ENCODE measurements around the gene CST5.

Gene CST5

DNA sequence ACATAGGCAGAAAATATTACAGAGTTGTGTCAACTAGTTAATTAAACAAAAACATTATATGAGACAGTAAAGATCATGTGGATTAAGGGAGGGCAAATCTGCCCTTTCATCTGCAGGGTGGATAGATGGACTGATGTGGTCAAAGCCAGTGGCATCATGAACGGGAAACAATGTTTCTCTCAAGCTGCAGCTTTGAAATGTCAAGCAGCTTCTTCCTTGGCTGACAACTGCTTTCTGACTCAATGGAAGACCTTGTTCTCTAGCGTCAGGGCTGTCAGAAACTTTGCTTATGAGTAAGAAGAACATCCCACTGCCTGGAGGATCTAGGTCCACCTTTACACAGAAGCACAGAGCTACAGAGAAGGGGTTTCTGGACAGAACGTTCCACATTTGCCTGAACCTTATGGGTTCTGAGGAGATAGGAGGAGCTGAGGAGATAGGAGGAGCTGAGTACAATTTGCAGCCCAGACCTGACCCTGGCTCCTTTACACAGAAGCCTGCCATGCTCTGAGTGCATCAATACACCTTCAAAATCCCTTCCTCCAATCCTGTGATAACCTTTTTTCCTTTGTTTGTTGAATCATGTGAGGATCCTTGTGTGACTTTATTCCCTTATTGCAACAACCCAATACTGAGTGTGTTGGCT, 6.1 kb downstream of the CST5 start (continued):
- TF ChIP-seq ZNF114 (tag by site-specific recombination; IDR thresholded peaks at IDR 0.05) (no peak), ZNF423 (tag by site-specific recombination; IDR thresholded peaks at IDR 0.05) (no peak), ZNF394 (tag by site-specific recombination; IDR thresholded peaks at IDR 0.05; ENCODE audit: borderline replicate concordance) (no peak), ZIC2 (tag by site-specific recombination; IDR thresholded peaks at IDR 0.05) (no peak)

DNA sequence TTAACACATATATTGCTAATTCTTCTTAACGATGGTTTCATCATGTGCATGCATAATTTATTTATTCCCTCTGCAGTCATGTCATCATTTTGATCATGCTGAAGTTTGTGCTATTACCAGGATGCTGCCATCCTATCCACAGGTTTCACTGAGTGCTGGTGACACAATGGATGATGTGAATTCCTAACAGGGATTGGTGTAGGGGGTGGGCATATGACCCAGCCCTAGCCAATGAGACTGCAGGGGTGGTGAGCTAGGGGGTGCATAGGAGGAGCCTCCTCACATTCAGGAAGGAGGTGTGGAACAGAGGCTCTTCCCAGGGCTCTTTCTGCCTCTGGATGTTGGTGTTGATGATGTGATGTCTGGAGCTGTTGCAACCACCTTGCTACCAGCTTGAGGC, 7.5 kb downstream of the CST5 start:
- TF ChIP-seq ZNF350 (tag by site-specific recombination; IDR thresholded peaks at IDR 0.05) (no peak), OVOL3 (tag by site-specific recombination; IDR thresholded peaks at IDR 0.05) (no peak), ZNF48 (tag by site-specific recombination; IDR thresholded peaks at IDR 0.05) (no peak), ZNF558 (tag by site-specific recombination; IDR thresholded peaks at IDR 0.05) (no peak), IKZF3 (tag by site-specific recombination; IDR thresholded peaks at IDR 0.05) (no peak), ZNF777 (tag by site-specific recombination; IDR thresholded peaks at IDR 0.05; ENCODE audit: borderline replicate concordance) (no peak), REPIN1 (tag by site-specific recombination; IDR thresholded peaks at IDR 0.05; ENCODE audit: low read depth) (no peak), SALL2 (tag by site-specific recombination; IDR thresholded peaks at IDR 0.05; ENCODE audit: borderline replicate concordance) (no peak), YY2 (tag by site-specific recombination; IDR thresholded peaks at IDR 0.05) (no peak), TRIM28 (IDR thresholded peaks at IDR 0.05; ENCODE audit: borderline replicate concordance, low read length) (no peak)
- TF ChIP-seq, protein P1, sequence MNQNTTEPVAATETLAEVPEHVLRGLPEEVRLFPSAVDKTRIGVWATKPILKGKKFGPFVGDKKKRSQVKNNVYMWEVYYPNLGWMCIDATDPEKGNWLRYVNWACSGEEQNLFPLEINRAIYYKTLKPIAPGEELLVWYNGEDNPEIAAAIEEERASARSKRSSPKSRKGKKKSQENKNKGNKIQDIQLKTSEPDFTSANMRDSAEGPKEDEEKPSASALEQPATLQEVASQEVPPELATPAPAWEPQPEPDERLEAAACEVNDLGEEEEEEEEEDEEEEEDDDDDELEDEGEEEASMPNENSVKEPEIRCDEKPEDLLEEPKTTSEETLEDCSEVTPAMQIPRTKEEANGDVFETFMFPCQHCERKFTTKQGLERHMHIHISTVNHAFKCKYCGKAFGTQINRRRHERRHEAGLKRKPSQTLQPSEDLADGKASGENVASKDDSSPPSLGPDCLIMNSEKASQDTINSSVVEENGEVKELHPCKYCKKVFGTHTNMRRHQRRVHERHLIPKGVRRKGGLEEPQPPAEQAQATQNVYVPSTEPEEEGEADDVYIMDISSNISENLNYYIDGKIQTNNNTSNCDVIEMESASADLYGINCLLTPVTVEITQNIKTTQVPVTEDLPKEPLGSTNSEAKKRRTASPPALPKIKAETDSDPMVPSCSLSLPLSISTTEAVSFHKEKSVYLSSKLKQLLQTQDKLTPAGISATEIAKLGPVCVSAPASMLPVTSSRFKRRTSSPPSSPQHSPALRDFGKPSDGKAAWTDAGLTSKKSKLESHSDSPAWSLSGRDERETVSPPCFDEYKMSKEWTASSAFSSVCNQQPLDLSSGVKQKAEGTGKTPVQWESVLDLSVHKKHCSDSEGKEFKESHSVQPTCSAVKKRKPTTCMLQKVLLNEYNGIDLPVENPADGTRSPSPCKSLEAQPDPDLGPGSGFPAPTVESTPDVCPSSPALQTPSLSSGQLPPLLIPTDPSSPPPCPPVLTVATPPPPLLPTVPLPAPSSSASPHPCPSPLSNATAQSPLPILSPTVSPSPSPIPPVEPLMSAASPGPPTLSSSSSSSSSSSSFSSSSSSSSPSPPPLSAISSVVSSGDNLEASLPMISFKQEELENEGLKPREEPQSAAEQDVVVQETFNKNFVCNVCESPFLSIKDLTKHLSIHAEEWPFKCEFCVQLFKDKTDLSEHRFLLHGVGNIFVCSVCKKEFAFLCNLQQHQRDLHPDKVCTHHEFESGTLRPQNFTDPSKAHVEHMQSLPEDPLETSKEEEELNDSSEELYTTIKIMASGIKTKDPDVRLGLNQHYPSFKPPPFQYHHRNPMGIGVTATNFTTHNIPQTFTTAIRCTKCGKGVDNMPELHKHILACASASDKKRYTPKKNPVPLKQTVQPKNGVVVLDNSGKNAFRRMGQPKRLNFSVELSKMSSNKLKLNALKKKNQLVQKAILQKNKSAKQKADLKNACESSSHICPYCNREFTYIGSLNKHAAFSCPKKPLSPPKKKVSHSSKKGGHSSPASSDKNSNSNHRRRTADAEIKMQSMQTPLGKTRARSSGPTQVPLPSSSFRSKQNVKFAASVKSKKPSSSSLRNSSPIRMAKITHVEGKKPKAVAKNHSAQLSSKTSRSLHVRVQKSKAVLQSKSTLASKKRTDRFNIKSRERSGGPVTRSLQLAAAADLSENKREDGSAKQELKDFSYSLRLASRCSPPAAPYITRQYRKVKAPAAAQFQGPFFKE (tag by site-specific recombination; IDR thresholded peaks at IDR 0.05; ENCODE audit: borderline replicate concordance): no peak
- TF ChIP-seq, protein P2, sequence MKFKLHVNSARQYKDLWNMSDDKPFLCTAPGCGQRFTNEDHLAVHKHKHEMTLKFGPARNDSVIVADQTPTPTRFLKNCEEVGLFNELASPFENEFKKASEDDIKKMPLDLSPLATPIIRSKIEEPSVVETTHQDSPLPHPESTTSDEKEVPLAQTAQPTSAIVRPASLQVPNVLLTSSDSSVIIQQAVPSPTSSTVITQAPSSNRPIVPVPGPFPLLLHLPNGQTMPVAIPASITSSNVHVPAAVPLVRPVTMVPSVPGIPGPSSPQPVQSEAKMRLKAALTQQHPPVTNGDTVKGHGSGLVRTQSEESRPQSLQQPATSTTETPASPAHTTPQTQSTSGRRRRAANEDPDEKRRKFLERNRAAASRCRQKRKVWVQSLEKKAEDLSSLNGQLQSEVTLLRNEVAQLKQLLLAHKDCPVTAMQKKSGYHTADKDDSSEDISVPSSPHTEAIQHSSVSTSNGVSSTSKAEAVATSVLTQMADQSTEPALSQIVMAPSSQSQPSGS (tag by site-specific recombination; IDR thresholded peaks at IDR 0.05; ENCODE audit: low read depth): no peak
- TF ChIP-seq, protein P3, sequence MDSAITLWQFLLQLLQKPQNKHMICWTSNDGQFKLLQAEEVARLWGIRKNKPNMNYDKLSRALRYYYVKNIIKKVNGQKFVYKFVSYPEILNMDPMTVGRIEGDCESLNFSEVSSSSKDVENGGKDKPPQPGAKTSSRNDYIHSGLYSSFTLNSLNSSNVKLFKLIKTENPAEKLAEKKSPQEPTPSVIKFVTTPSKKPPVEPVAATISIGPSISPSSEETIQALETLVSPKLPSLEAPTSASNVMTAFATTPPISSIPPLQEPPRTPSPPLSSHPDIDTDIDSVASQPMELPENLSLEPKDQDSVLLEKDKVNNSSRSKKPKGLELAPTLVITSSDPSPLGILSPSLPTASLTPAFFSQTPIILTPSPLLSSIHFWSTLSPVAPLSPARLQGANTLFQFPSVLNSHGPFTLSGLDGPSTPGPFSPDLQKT (IDR thresholded peaks at IDR 0.05; ENCODE audit: borderline replicate concordance, low read depth, low read length): no peak
- ChIA-PET POLR2A (no interaction called here), CTCF (interaction anchor here (1.2 kb wide), 1 partner anchor 73 kb away, joined by 3 read pairs; no protein-coding TSS in a partner anchor)
- H3K9me3 ChIP-seq (ENCODE audit: control insufficient read depth, insufficient read depth, low read depth, low read length): no peaks in the 10 kb centered on the region
- no peaks in the 10 kb centered on the region for H3K36me3 ChIP-seq (ENCODE audit: control insufficient read depth in 2 of 2, insufficient read depth in 1 of 2, low read length in 2 of 2)
- no peaks in the 10 kb centered on the region for H3K4me1 ChIP-seq (ENCODE audit: control insufficient read depth, insufficient read depth, low read length)
- no peak overlapping the region for H3K27ac ChIP-seq (ENCODE audit: extremely low read depth, low read depth, low read length)
- H3K4me3 ChIP-seq (ENCODE audit: low read depth, low read length): no peak overlapping the region

Measured in HEK293 (cell line).